ENCODE data around the gene BRSK2. TPM values are rescaled to one million over a fixed set of nuclear protein-coding genes. Genes with fewer than 3 reads are reported as not detected.

Gene BRSK2
- total RNA-seq, 1 experiment from 2014 or later: not detected

GRCh38 chr11:1368216-1368615 lies 21.5 kb upstream of the BRSK2 start:
- DNase-seq: no peak
- no peaks in the 10 kb centered on the region for H3K27me3 ChIP-seq

GRCh38 chr11:1368966-1369365 lies 20.8 kb upstream of the BRSK2 start:
- DNase-seq: no peak
- Histone ChIP-seq H3K36me3 (no peaks in the 10 kb centered on the region), H3K4me1 (no peaks in the 10 kb centered on the region), H3K27me3 (no peaks in the 10 kb centered on the region), H3K9me3 (replicated peaks) (no peaks in the 10 kb centered on the region), H3K4me3 (no peak overlapping the region), H3K27ac (no peak overlapping the region)

More at GRCh38 chr11:1368216-1368615, 21.5 kb upstream of the BRSK2 start:
- Histone ChIP-seq H3K4me1 (no peaks in the 10 kb centered on the region), H3K9me3 (replicated peaks) (no peaks in the 10 kb centered on the region), H3K4me3 (no peak overlapping the region), H3K36me3 (no peaks in the 10 kb centered on the region), H3K27ac (no peak overlapping the region)

- Histone ChIP-seq H3K4me3 (no peak overlapping the region), H3K27me3 (no peaks in the 10 kb centered on the region), H3K36me3 (no peaks in the 10 kb centered on the region), H3K27ac (no peak overlapping the region), H3K4me1 (no peaks in the 10 kb centered on the region), H3K9me3 (replicated peaks) (no peaks in the 10 kb centered on the region)
- no peak for DNase-seq
Observed at GRCh38 chr11:1369371-1370005, 20.2 kb upstream of the BRSK2 start.

GRCh38 chr11:1370186-1371025 lies 19.3 kb upstream of the BRSK2 start:
- Histone ChIP-seq H3K36me3 (no peaks in the 10 kb centered on the region), H3K4me1 (no peaks in the 10 kb centered on the region), H3K4me3 (no peak overlapping the region), H3K9me3 (replicated peaks) (no peaks in the 10 kb centered on the region), H3K27ac (no peak overlapping the region), H3K27me3 (no peaks in the 10 kb centered on the region)
- no peak for DNase-seq

GRCh38 chr11:1371026-1371325 lies 18.8 kb upstream of the BRSK2 start:
- H3K9me3 ChIP-seq (replicated peaks): no peaks in the 10 kb centered on the region
- H3K36me3 ChIP-seq: no peaks in the 10 kb centered on the region
- no peak for DNase-seq
- H3K27me3 ChIP-seq: no peaks in the 10 kb centered on the region
- H3K4me1 ChIP-seq: no peaks in the 10 kb centered on the region
- H3K27ac ChIP-seq: no peak overlapping the region
- no peak overlapping the region for H3K4me3 ChIP-seq

DNA sequence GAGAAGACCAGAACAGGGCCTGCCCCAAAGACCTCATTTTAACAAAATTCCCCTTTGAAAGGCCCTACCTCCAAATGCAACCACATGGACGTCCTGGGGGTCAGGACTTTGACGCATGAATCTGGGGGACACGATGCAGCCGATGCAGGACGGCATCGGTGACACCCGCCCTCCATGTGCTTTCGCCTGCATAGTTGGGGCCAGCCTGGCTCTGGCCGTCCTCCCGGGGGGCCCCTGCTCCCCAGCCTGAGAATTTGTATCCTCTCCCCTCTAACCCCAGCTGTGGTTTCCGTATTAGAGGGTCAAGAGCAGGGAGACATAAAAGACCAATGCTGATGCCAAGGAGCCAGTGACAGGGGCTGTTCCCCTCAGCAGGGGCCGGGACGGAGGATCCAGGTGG lies 18.4 kb upstream of the BRSK2 start:
- H3K4me1 ChIP-seq: no peaks in the 10 kb centered on the region
- H3K36me3 ChIP-seq: no peaks in the 10 kb centered on the region
- no peak overlapping the region for H3K27ac ChIP-seq
- H3K9me3 ChIP-seq (replicated peaks): no peaks in the 10 kb centered on the region
- no peaks in the 10 kb centered on the region for H3K27me3 ChIP-seq
- no peak overlapping the region for H3K4me3 ChIP-seq
- DNase-seq: no peak

DNA sequence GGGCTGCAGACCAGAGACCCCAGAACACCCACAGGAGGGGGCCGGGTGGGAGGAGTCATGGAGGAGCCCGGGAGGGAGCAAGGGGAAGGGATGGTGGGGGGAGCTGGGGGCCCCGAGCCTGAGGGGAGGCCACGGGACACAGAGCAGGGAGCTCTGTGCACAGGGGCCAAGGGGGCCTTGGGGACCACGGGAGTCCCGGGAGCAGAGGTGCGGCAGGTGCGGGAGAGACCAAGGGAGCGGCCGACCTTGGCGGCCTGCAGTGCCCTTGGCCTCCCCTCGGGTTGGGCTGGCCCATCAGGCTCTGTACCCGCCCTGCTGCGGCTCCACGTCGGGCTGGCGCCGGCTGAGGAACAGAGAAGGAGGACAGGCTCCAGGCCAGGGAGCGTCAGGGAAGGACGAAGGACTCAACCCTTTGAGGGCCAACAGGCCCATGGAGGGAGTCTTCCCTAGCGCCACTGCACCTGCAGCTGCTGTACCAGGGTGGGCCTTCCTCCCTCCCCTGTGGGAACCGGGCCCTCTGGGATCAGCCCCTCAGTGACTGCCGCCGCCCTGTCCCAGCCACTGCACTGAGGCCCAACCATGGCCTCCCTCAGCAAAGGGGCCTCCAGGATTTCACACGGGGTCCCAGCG lies 17.8 kb upstream of the BRSK2 start:
- no peak overlapping the region for H3K27ac ChIP-seq
- no peaks in the 10 kb centered on the region for H3K9me3 ChIP-seq (replicated peaks)
- no peak overlapping the region for H3K4me3 ChIP-seq
- no peaks in the 10 kb centered on the region for H3K4me1 ChIP-seq
- no peaks in the 10 kb centered on the region for H3K36me3 ChIP-seq
- H3K27me3 ChIP-seq: no peaks in the 10 kb centered on the region
- DNase-seq: no peak

DNA sequence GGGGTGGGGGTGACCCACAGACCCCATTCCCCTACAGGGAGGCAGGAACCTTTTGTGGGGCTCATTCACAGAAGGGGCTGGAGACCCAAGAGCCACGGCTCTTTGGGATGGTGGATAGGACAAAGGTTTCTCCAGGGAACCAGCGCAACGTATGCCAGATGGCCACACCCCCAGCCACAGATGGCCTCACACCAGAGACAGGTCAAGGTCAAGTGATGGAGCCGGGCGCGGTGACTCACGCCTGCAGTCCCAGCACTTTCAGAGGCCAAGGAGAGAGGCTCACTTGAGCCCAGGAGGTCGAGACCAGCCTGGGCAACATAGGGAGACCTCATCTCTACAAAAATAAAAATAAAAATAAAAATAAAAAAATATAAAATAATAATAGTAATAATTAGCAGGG lies 17.1 kb upstream of the BRSK2 start:
- H3K9me3 ChIP-seq (replicated peaks): no peaks in the 10 kb centered on the region
- H3K4me3 ChIP-seq: no peak overlapping the region
- no peak overlapping the region for H3K27ac ChIP-seq
- H3K27me3 ChIP-seq: no peaks in the 10 kb centered on the region
- H3K4me1 ChIP-seq: no peaks in the 10 kb centered on the region
- no peak for DNase-seq
- H3K36me3 ChIP-seq: no peaks in the 10 kb centered on the region

DNA sequence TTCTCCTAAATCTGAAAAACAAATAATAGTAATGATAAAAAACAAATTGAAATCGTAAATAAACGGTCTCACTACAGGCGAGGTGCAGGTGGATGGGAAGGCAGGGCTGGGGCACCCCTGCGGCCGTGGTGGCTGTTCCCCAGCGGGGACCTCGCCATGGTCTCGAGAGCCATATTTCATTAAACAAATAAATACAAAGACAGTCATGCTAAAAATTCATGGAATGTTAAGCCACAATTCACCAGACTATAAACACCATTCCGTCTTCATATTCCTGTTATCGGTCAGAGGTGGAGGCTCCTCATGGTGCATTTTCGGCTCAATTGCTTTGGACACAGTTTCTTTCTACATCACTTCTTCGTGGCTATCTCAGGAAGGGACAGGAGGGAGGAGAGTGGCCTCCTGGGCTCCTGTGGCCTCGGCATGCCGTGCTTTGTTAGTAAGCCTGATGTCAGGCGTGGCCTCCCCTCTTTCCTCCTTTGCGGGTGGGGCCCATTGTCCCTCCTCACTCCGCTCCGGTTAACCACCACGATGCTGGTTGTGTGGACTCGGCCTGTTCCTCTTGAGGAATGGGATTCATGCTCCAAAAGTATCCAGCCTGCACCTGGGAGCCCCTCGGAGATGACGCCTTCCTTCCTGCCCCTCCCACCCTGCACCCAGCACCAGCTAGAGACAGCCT lies 16.1 kb upstream of the BRSK2 start:
- Histone ChIP-seq H3K27ac (no peak overlapping the region), H3K9me3 (replicated peaks) (no peaks in the 10 kb centered on the region), H3K4me1 (no peaks in the 10 kb centered on the region), H3K36me3 (no peaks in the 10 kb centered on the region), H3K27me3 (no peaks in the 10 kb centered on the region), H3K4me3 (no peak overlapping the region)
- no peak for DNase-seq

DNA sequence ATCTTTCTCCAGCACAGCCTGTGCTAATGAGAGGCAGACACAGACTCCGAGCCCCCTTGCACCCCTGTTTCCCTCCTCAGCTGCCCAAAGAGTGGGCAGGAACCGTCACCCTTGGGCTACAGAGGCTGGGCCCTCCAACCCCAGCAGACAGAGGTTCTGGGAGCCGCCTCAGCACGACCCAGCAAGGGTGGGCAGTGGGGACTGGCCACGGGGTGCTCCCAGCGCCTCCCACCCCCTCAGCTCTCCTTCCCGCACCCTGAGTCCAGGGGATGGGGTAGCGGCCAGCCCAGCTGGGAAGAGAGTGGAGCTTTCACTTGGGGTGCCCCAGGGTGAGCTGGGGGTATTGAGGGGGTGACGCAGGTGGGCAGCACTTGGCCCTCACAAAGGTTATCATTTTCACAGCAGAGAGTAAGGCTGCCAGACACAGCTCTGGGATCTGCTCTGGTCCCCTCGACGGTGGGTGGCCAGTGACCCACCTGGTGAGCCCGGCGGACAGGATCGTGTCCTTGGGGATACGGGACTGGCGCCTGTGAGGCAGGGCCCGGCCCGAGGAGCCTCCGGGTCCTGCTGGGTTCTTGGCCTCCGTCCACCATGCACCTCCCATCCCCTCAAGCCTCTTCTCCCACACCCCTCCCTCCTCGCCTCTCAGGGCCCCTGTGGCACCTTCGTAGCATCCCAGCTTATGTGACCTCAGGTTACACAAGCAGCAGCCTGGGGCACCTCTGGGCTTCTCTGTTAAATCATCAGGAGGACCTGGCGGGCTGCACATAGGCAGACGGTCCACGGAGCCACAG lies 14.4 kb upstream of the BRSK2 start:
- Histone ChIP-seq H3K27me3 (no peaks in the 10 kb centered on the region), H3K4me1 (no peaks in the 10 kb centered on the region), H3K27ac (no peak overlapping the region), H3K4me3 (no peak overlapping the region), H3K9me3 (replicated peaks) (no peaks in the 10 kb centered on the region), H3K36me3 (no peaks in the 10 kb centered on the region)
- DNase-seq: no peak

- Histone ChIP-seq H3K4me1 (no peaks in the 10 kb centered on the region), H3K9me3 (replicated peaks) (no peaks in the 10 kb centered on the region), H3K27ac (no peak overlapping the region), H3K4me3 (no peak overlapping the region), H3K27me3 (no peaks in the 10 kb centered on the region), H3K36me3 (no peaks in the 10 kb centered on the region)
- DNase-seq: no peak
Observed at GRCh38 chr11:1375955-1376258, 13.8 kb upstream of the BRSK2 start.

GRCh38 chr11:1377231-1377780 lies 12.4 kb upstream of the BRSK2 start:
- no peak overlapping the region for H3K4me3 ChIP-seq
- no peak overlapping the region for H3K27ac ChIP-seq
- no peaks in the 10 kb centered on the region for H3K36me3 ChIP-seq
- H3K9me3 ChIP-seq (replicated peaks): no peaks in the 10 kb centered on the region
- DNase-seq: no peak
- no peaks in the 10 kb centered on the region for H3K27me3 ChIP-seq
- H3K4me1 ChIP-seq: no peaks in the 10 kb centered on the region

DNA sequence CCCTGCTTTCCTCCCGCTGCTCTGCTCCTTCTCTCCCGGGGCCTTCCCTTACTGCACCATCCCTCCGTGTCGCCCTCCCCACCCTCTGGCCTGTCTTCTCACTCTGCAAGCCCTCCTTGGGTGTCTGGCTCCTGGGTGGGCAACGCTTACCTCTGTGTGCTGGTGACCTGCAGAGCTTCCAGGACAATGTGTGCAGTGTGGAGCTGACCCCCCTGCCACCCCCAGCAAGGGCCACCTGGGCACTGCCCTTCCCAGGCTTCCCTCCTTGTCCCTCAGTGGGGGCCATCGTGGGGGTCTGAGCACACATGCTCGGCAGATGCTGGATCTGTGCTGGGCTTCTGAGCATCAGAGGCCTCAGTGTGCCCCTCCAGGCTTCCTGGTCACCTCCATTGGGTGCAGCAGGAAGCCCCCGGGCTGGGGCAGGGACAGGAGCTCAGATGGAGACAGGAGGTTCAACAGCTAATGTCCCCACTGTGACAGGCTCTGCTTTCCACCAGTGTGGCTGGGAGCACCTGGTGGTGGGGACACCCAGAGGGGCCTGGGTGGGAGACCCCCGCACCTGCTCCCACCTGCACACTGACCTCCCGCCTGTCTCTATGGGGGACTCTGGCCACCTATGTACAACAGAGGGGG lies 7.8 kb upstream of the BRSK2 start:
- no peak for DNase-seq
- no peak overlapping the region for H3K4me3 ChIP-seq
- H3K36me3 ChIP-seq: no peaks in the 10 kb centered on the region
- no peaks in the 10 kb centered on the region for H3K9me3 ChIP-seq (replicated peaks)
- no peak overlapping the region for H3K27ac ChIP-seq
- H3K27me3 ChIP-seq: no peaks in the 10 kb centered on the region
- H3K4me1 ChIP-seq: no peaks in the 10 kb centered on the region

- Histone ChIP-seq H3K27ac (no peak overlapping the region), H3K36me3 (no peaks in the 10 kb centered on the region), H3K4me1 (no peaks in the 10 kb centered on the region), H3K9me3 (replicated peaks) (no peaks in the 10 kb centered on the region), H3K27me3 (no peaks in the 10 kb centered on the region), H3K4me3 (no peak overlapping the region)
- DNase-seq: no peak
Observed at GRCh38 chr11:1382429-1382828, 7.3 kb upstream of the BRSK2 start.
